Measurements from ENCODE around the gene CHST12. TPM values are rescaled to one million over a fixed set of nuclear protein-coding genes. Genes with fewer than 3 reads are reported as not detected.

CHST12 gene
- polyA plus RNA-seq, 1 donor from 2014 or later = 24.9 TPM

- Mint-ChIP-seq H3K4me1 (peaks cover 1 to 5% (median 2%) of the 10 kb centered on the region in 3 donors), H3K27me3 (peaks cover 13% of the 10 kb centered on the region), H3K9me3 (peaks cover 0 to 2% (median 0%) of the 10 kb centered on the region in 3 donors), H3K27ac (no peak overlapping the region), H3K36me3 (no peaks in the 10 kb centered on the region), H3K4me3 (no peak overlapping the region)
Measured at GRCh38 chr7:2493205-2494164, 90.1 kb downstream of the CHST12 start.

GRCh38 chr7:2494191-2495130 lies 91.0 kb downstream of the CHST12 start:
- peaks cover 0 to 2% (median 0%) of the 10 kb centered on the region in 3 donors for H3K9me3 Mint-ChIP-seq
- no peak overlapping the region for H3K4me3 Mint-ChIP-seq
- H3K36me3 Mint-ChIP-seq = no peaks in the 10 kb centered on the region
- H3K27ac Mint-ChIP-seq = no peak overlapping the region
- H3K4me1 Mint-ChIP-seq = peaks cover 0 to 5% (median 0%) of the 10 kb centered on the region in 3 donors
- peaks cover 9% of the 10 kb centered on the region for H3K27me3 Mint-ChIP-seq

- Mint-ChIP-seq H3K9me3 (peaks cover 0 to 2% (median 0%) of the 10 kb centered on the region in 3 donors), H3K27me3 (peaks cover 9% of the 10 kb centered on the region), H3K4me3 (no peak overlapping the region), H3K36me3 (no peaks in the 10 kb centered on the region), H3K4me1 (peaks cover 0 to 5% (median 0%) of the 10 kb centered on the region in 3 donors), H3K27ac (no peak overlapping the region)
Measured at GRCh38 chr7:2495418-2496299, 92.2 kb downstream of the CHST12 start.

- peaks cover 0 to 2% (median 0%) of the 10 kb centered on the region in 3 donors for H3K9me3 Mint-ChIP-seq
- H3K27ac Mint-ChIP-seq = no peak overlapping the region
- H3K4me3 Mint-ChIP-seq = no peak overlapping the region
- H3K36me3 Mint-ChIP-seq = no peaks in the 10 kb centered on the region
- H3K27me3 Mint-ChIP-seq = peaks cover 9% of the 10 kb centered on the region
- peaks cover 0 to 5% (median 0%) of the 10 kb centered on the region in 3 donors for H3K4me1 Mint-ChIP-seq
Measured at GRCh38 chr7:2496375-2496774, 93.0 kb downstream of the CHST12 start.

GRCh38 chr7:2497065-2497464 lies 93.7 kb downstream of the CHST12 start:
- Mint-ChIP-seq H3K36me3 (no peaks in the 10 kb centered on the region), H3K4me3 (peak overlapping the region in 1 of 4 donors; percentile 60)

GRCh38 chr7:2497500-2498336 lies 94.3 kb downstream of the CHST12 start:
- Mint-ChIP-seq H3K9me3 (peaks cover 0 to 2% (median 0%) of the 10 kb centered on the region in 3 donors), H3K4me3 (peak overlapping the region in 1 of 4 donors; percentile 60), H3K36me3 (no peaks in the 10 kb centered on the region), H3K27me3 (peaks cover 9% of the 10 kb centered on the region), H3K27ac (no peak overlapping the region), H3K4me1 (peaks cover 0 to 5% (median 0%) of the 10 kb centered on the region in 3 donors)

More at GRCh38 chr7:2497065-2497464, 93.7 kb downstream of the CHST12 start:
- Mint-ChIP-seq H3K27ac (no peak overlapping the region), H3K9me3 (peaks cover 0 to 2% (median 0%) of the 10 kb centered on the region in 3 donors), H3K27me3 (peaks cover 9% of the 10 kb centered on the region), H3K4me1 (peaks cover 0 to 5% (median 0%) of the 10 kb centered on the region in 3 donors)

Other genes starting within 250 kb of the CHST12 start
- 133 TPM for gene MAD1L1, start 170.7 kb upstream of the CHST12 start, polyA plus RNA-seq
- gene MRM2, start 161.4 kb upstream of the CHST12 start, polyA plus RNA-seq = 67.8 TPM
- gene NUDT1, start 161.4 kb upstream of the CHST12 start, polyA plus RNA-seq = 52.1 TPM
- gene SNX8, start 89.2 kb upstream of the CHST12 start, polyA plus RNA-seq = 61.3 TPM
- 84.4 TPM for gene EIF3B, start 48.8 kb upstream of the CHST12 start, polyA plus RNA-seq
- not detected for gene GRIFIN, start 72.8 kb downstream of the CHST12 start, polyA plus RNA-seq
- gene LFNG, start 116.2 kb downstream of the CHST12 start, polyA plus RNA-seq = 1.7 TPM
- gene BRAT1, start 151.9 kb downstream of the CHST12 start, polyA plus RNA-seq = 39.4 TPM
- 2.3 TPM for gene IQCE, start 155.4 kb downstream of the CHST12 start, polyA plus RNA-seq
- gene TTYH3, start 228.4 kb downstream of the CHST12 start, polyA plus RNA-seq = 2.0 TPM